ENCODE data around the gene IRF7. TPM values are rescaled to one million over a fixed set of nuclear protein-coding genes. Genes with fewer than 3 reads are reported as not detected.

Gene IRF7
- polyA plus RNA-seq, 1 experiment = 2.4 TPM

DNA sequence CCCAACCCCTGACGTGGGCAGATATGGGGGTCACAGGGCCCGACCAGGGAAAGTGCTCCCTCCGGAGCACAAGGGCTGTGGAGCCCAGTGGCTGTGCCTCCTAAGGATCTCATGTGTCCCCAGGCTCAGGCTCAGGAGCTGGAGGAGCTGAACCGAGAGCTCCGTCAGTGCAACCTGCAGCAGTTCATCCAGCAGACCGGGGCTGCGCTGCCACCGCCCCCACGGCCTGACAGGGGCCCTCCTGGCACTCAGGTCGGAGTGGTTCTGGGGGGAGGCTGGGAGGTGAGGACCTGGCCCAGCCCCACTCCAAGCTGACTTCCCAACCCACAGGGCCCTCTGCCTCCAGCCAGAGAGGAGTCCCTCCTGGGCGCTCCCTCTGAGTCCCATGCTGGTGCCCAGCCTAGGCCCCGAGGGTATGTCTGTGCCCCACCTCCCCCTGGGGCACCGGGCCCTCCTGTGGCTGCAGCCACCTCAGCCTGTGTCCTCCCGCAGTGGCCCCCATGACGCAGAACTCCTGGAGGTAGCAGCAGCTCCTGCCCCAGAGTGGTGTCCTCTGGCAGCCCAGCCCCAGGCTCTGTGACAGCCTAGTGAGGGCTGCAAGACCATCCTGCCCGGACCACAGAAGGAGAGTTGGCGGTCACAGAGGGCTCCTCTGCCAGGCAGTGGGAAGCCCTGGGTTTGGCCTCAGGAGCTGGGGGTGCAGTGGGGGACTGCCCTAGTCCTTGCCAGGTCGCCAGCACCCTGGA is 52.5 kb downstream of the IRF7 start:
- DNase-seq (ENCODE audit: low read depth, low spot score) = no peak
- CTCF ChIA-PET = no interaction called here
- POLR2A ChIA-PET = no interaction called here

More for the DNA sequence above, 52.5 kb downstream of the IRF7 start:
- Histone ChIP-seq H3K27me3 (ENCODE audit: control insufficient read depth, insufficient read depth, low read length) (peaks cover 11% of the 10 kb centered on the region), H3K27ac (ENCODE audit: low read depth, low read length) (no peak overlapping the region), H3K9me3 (ENCODE audit: control insufficient read depth, insufficient read depth, low read length) (no peaks in the 10 kb centered on the region; the same call in 1 of the 2 replicates), H3K4me3 (ENCODE audit: low read depth, low read length) (no peak overlapping the region)
- TF ChIP-seq, protein P1, sequence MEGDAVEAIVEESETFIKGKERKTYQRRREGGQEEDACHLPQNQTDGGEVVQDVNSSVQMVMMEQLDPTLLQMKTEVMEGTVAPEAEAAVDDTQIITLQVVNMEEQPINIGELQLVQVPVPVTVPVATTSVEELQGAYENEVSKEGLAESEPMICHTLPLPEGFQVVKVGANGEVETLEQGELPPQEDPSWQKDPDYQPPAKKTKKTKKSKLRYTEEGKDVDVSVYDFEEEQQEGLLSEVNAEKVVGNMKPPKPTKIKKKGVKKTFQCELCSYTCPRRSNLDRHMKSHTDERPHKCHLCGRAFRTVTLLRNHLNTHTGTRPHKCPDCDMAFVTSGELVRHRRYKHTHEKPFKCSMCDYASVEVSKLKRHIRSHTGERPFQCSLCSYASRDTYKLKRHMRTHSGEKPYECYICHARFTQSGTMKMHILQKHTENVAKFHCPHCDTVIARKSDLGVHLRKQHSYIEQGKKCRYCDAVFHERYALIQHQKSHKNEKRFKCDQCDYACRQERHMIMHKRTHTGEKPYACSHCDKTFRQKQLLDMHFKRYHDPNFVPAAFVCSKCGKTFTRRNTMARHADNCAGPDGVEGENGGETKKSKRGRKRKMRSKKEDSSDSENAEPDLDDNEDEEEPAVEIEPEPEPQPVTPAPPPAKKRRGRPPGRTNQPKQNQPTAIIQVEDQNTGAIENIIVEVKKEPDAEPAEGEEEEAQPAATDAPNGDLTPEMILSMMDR (IDR thresholded peaks at IDR 0.05; ENCODE audit: low read depth, low read length) = no peak

Small RNAs within 50 kb of the gene (small RNA-seq; reads per million reads assigned to genes)
- 834 reads per million, percentile 96 among the genes with 10 or more reads in this experiment for gene MIR210 (ENCODE audit: insufficient read length, low read depth)

Other genes with a start within 250 kb of the IRF7 start
- gene B4GALNT4, start 246.5 kb downstream of the IRF7 start, polyA plus RNA-seq (2011; rRNA removed) = 7.8 and 9.5 TPM in 2 replicates
- gene PKP3, start 221.7 kb downstream of the IRF7 start, polyA plus RNA-seq (2011; rRNA removed) = 0.55 and 1.1 TPM in 2 replicates
- gene SIGIRR, start 201.0 kb downstream of the IRF7 start, polyA plus RNA-seq (2011; rRNA removed) = 17.8 and 20.9 TPM in 2 replicates
- 0.10 TPM in 1 of 2 replicates, not detected in the other for gene ANO9, start 173.9 kb downstream of the IRF7 start, polyA plus RNA-seq (2011; rRNA removed)
- 15.8 and 19.7 TPM in 2 replicates for gene PTDSS2, start 165.7 kb downstream of the IRF7 start, polyA plus RNA-seq (2011; rRNA removed)
- 98.6 and 168 TPM in 2 replicates for gene RNH1, start 108.7 kb downstream of the IRF7 start, polyA plus RNA-seq (2011; rRNA removed)
- 44.7 and 58.7 TPM in 2 replicates for gene HRAS, start 80.4 kb downstream of the IRF7 start, polyA plus RNA-seq (2011; rRNA removed)
- gene LRRC56, start 78.4 kb downstream of the IRF7 start, polyA plus RNA-seq (2011; rRNA removed) = 0.86 and 1.5 TPM in 2 replicates
- gene LMNTD2, start 55.2 kb downstream of the IRF7 start, polyA plus RNA-seq (2011; rRNA removed) = 0.32 and 0.67 TPM in 2 replicates
- 2.5 and 4.3 TPM in 2 replicates for gene RASSF7, start 55.0 kb downstream of the IRF7 start, polyA plus RNA-seq (2011; rRNA removed)
- 7.3 and 8.4 TPM in 2 replicates for gene PHRF1, start 39.5 kb downstream of the IRF7 start, polyA plus RNA-seq (2011; rRNA removed)
- not detected in 2 replicates for gene CDHR5, start 9.0 kb upstream of the IRF7 start, polyA plus RNA-seq (2011; rRNA removed)
- not detected in 2 replicates for gene SCT, start 11.2 kb upstream of the IRF7 start, polyA plus RNA-seq (2011; rRNA removed)
- 0.05 TPM in 1 of 2 replicates, not detected in the other for gene DRD4, start 21.3 kb upstream of the IRF7 start, polyA plus RNA-seq (2011; rRNA removed)
- 13.0 and 19.6 TPM in 2 replicates for gene DEAF1, start 79.3 kb upstream of the IRF7 start, polyA plus RNA-seq (2011; rRNA removed)
- 16.2 and 18.7 TPM in 2 replicates for gene TMEM80, start 79.9 kb upstream of the IRF7 start, polyA plus RNA-seq (2011; rRNA removed)
- gene EPS8L2, start 90.3 kb upstream of the IRF7 start, polyA plus RNA-seq (2011; rRNA removed) = 11.0 and 17.0 TPM in 2 replicates
- 242 and 286 TPM in 2 replicates for gene TALDO1, start 131.5 kb upstream of the IRF7 start, polyA plus RNA-seq (2011; rRNA removed)
- gene GATD1, start 161.5 kb upstream of the IRF7 start, polyA plus RNA-seq (2011; rRNA removed) = 15.0 and 18.8 TPM in 2 replicates
- 0.55 and 1.1 TPM in 2 replicates for gene CEND1, start 174.1 kb upstream of the IRF7 start, polyA plus RNA-seq (2011; rRNA removed)
- 11.3 and 11.5 TPM in 2 replicates for gene SLC25A22, start 182.3 kb upstream of the IRF7 start, polyA plus RNA-seq (2011; rRNA removed)
- gene PIDD1, start 189.3 kb upstream of the IRF7 start, polyA plus RNA-seq (2011; rRNA removed) = 5.7 and 8.2 TPM in 2 replicates
- gene RPLP2, start 194.0 kb upstream of the IRF7 start, polyA plus RNA-seq (2011; rRNA removed) = 940 and 1,115 TPM in 2 replicates
- 17.3 and 29.3 TPM in 2 replicates for gene PNPLA2, start 203.0 kb upstream of the IRF7 start, polyA plus RNA-seq (2011; rRNA removed)
- gene CRACR2B, start 212.0 kb upstream of the IRF7 start, polyA plus RNA-seq (2011; rRNA removed) = 0.26 and 0.36 TPM in 2 replicates
- 559 and 909 TPM in 2 replicates for gene CD151, start 217.0 kb upstream of the IRF7 start, polyA plus RNA-seq (2011; rRNA removed)
- gene POLR2L, start 226.6 kb upstream of the IRF7 start, polyA plus RNA-seq (2011; rRNA removed) = 211 and 431 TPM in 2 replicates
- 92.6 and 134 TPM in 2 replicates for gene TSPAN4, start 226.9 kb upstream of the IRF7 start, polyA plus RNA-seq (2011; rRNA removed)

Data from AG04450 (cell line).